Measurements from ENCODE around the gene GLB1L3. TPM values are rescaled to one million over a fixed set of nuclear protein-coding genes. Genes with fewer than 3 reads are reported as not detected.

GLB1L3 gene
- total and polyA plus RNA-seq, 5 donors from 2014 or later, result 2.0 to 3.0 (median 2.3) TPM

GRCh38 chr11:134260983-134261382 lies 15.2 kb upstream of the GLB1L3 start:
- no peaks in the 10 kb centered on the region for H3K27me3 ChIP-seq (ENCODE audit: control insufficient read depth, insufficient read depth, low read length)
- H3K27ac Mint-ChIP-seq, result no peak overlapping the region
- H3K4me1 Mint-ChIP-seq, result peaks cover 0 to 10% (median 5%) of the 10 kb centered on the region in 4 donors

GRCh38 chr11:134261626-134262488 lies 14.3 kb upstream of the GLB1L3 start:
- Mint-ChIP-seq H3K27ac (no peak overlapping the region), H3K4me1 (peaks cover 0 to 9% (median 3%) of the 10 kb centered on the region in 4 donors), H3K9me3 (no peaks in the 10 kb centered on the region), H3K4me3 (no peak overlapping the region), H3K36me3 (peaks cover 18% of the 10 kb centered on the region), H3K27me3 (no peaks in the 10 kb centered on the region)
- H3K4me3 ChIP-seq (ENCODE audit: low read depth, low read length), result no peak overlapping the region
- H3K27me3 ChIP-seq (ENCODE audit: control insufficient read depth, insufficient read depth, low read length), result no peaks in the 10 kb centered on the region
- H3K36me3 ChIP-seq (ENCODE audit: control insufficient read depth, insufficient read depth, low read length), result peaks cover 53% of the 10 kb centered on the region
- H3K4me1 ChIP-seq (ENCODE audit: control insufficient read depth, insufficient read depth, low read length, poor library complexity, severe bottlenecking), result no peaks in the 10 kb centered on the region
- ATAC-seq (ENCODE audit: low read depth in 2 of 2) (peak; percentile 45 to 65), DNase-seq (peak in 2 of 3 donors; percentile 36 to 56)
- no peaks in the 10 kb centered on the region for H3K9me3 ChIP-seq (ENCODE audit: control insufficient read depth in 2 of 2, low read length in 2 of 2)
- H3K27ac ChIP-seq (ENCODE audit: insufficient read depth, low read length, poor library complexity, severe bottlenecking), result no peak overlapping the region

More at GRCh38 chr11:134260983-134261382, 15.2 kb upstream of the GLB1L3 start:
- H3K4me3 Mint-ChIP-seq, result peak overlapping the region in 1 of 4 donors; percentile 76
- ATAC-seq (ENCODE audit: low read depth in 2 of 2), result no peak
- no peak for DNase-seq
- H3K9me3 ChIP-seq (ENCODE audit: control insufficient read depth in 2 of 2, low read length in 2 of 2), result no peaks in the 10 kb centered on the region
- H3K36me3 ChIP-seq (ENCODE audit: control insufficient read depth, insufficient read depth, low read length), result peaks cover 56% of the 10 kb centered on the region
- no peaks in the 10 kb centered on the region for H3K9me3 Mint-ChIP-seq
- no peak overlapping the region for H3K27ac ChIP-seq (ENCODE audit: insufficient read depth, low read length, poor library complexity, severe bottlenecking)
- peaks cover 25% of the 10 kb centered on the region for H3K36me3 Mint-ChIP-seq
- H3K4me3 ChIP-seq (ENCODE audit: low read depth, low read length), result no peak overlapping the region
- H3K27me3 Mint-ChIP-seq, result no peaks in the 10 kb centered on the region
- no peaks in the 10 kb centered on the region for H3K4me1 ChIP-seq (ENCODE audit: control insufficient read depth, insufficient read depth, low read length, poor library complexity, severe bottlenecking)

GRCh38 chr11:134264966-134265764 lies 11.0 kb upstream of the GLB1L3 start:
- H3K4me1 ChIP-seq (ENCODE audit: control insufficient read depth, insufficient read depth, low read length, poor library complexity, severe bottlenecking), result peaks cover 3% of the 10 kb centered on the region
- peak overlapping the region in 1 of 3 donors; percentile 26 for H3K27ac Mint-ChIP-seq
- no peak overlapping the region for H3K4me3 Mint-ChIP-seq
- no peaks in the 10 kb centered on the region for H3K27me3 ChIP-seq (ENCODE audit: control insufficient read depth, insufficient read depth, low read length)
- ATAC-seq (ENCODE audit: low read depth in 2 of 2), result no peak
- H3K9me3 ChIP-seq (ENCODE audit: control insufficient read depth in 2 of 2, low read length in 2 of 2), result no peaks in the 10 kb centered on the region
- peaks cover 27% of the 10 kb centered on the region for H3K36me3 ChIP-seq (ENCODE audit: control insufficient read depth, insufficient read depth, low read length)
- peaks cover 0 to 17% (median 4%) of the 10 kb centered on the region in 4 donors for H3K4me1 Mint-ChIP-seq
- no peak overlapping the region for H3K4me3 ChIP-seq (ENCODE audit: low read depth, low read length)
- H3K9me3 Mint-ChIP-seq, result no peaks in the 10 kb centered on the region
- no peaks in the 10 kb centered on the region for H3K27me3 Mint-ChIP-seq
- no peak for DNase-seq
- H3K27ac ChIP-seq (ENCODE audit: insufficient read depth, low read length, poor library complexity, severe bottlenecking), result no peak overlapping the region
- peaks cover 5% of the 10 kb centered on the region for H3K36me3 Mint-ChIP-seq

- Histone ChIP-seq H3K9me3 (ENCODE audit: control insufficient read depth in 2 of 2, low read length in 2 of 2) (no peaks in the 10 kb centered on the region), H3K36me3 (ENCODE audit: control insufficient read depth, insufficient read depth, low read length) (peaks cover 16% of the 10 kb centered on the region), H3K27ac (ENCODE audit: insufficient read depth, low read length, poor library complexity, severe bottlenecking) (no peak overlapping the region), H3K4me1 (ENCODE audit: control insufficient read depth, insufficient read depth, low read length, poor library complexity, severe bottlenecking) (peaks cover 9% of the 10 kb centered on the region), H3K4me3 (ENCODE audit: low read depth, low read length) (no peak overlapping the region), H3K27me3 (ENCODE audit: control insufficient read depth, insufficient read depth, low read length) (no peaks in the 10 kb centered on the region)
- Mint-ChIP-seq H3K9me3 (no peaks in the 10 kb centered on the region), H3K36me3 (no peaks in the 10 kb centered on the region), H3K27me3 (no peaks in the 10 kb centered on the region), H3K4me1 (peaks cover 0 to 30% (median 14%) of the 10 kb centered on the region in 4 donors), H3K4me3 (peak overlapping the region in 1 of 4 donors; percentile 10), H3K27ac (peak overlapping the region in 1 of 3 donors; percentile 33)
- ATAC-seq (ENCODE audit: low read depth in 2 of 2), result no peak
- no peak for DNase-seq
Observed at GRCh38 chr11:134266440-134266839, 9.7 kb upstream of the GLB1L3 start.

GRCh38 chr11:134266841-134267251 lies 9.3 kb upstream of the GLB1L3 start:
- Mint-ChIP-seq H3K9me3 (no peaks in the 10 kb centered on the region), H3K27ac (peak overlapping the region in 1 of 3 donors; percentile 53)

DNA sequence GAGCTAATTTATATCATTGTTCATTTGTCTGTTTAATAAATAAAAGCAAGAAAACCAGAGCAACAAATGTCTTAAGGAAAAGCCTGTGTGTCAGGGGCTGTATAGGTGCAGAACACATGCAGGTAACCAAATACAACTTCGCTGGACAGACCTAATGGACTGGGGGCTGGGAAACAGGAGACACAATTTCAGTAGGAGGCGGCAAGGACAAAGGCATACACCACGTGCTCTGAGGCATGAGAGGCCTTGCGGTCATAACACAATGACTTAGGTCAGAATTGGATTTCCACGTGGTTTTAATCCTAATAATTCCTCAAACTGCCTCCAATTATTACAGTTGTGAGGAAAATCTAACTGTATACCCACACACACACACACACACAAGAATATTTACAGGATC lies 8.7 kb upstream of the GLB1L3 start:
- Mint-ChIP-seq H3K27me3 (no peaks in the 10 kb centered on the region), H3K4me3 (no peak overlapping the region), H3K27ac (no peak overlapping the region), H3K36me3 (no peaks in the 10 kb centered on the region), H3K9me3 (no peaks in the 10 kb centered on the region), H3K4me1 (peaks cover 0 to 36% (median 18%) of the 10 kb centered on the region in 4 donors)
- ATAC-seq (ENCODE audit: low read depth in 2 of 2) (no peak), DNase-seq (no peak)
- peaks cover 7% of the 10 kb centered on the region for H3K36me3 ChIP-seq (ENCODE audit: control insufficient read depth, insufficient read depth, low read length)
- H3K27ac ChIP-seq (ENCODE audit: insufficient read depth, low read length, poor library complexity, severe bottlenecking), result no peak overlapping the region
- H3K9me3 ChIP-seq (ENCODE audit: control insufficient read depth in 2 of 2, low read length in 2 of 2), result no peaks in the 10 kb centered on the region
- H3K27me3 ChIP-seq (ENCODE audit: control insufficient read depth, insufficient read depth, low read length), result no peaks in the 10 kb centered on the region
- H3K4me3 ChIP-seq (ENCODE audit: low read depth, low read length), result no peak overlapping the region
- H3K4me1 ChIP-seq (ENCODE audit: control insufficient read depth, insufficient read depth, low read length, poor library complexity, severe bottlenecking), result peaks cover 9% of the 10 kb centered on the region

More at GRCh38 chr11:134266841-134267251, 9.3 kb upstream of the GLB1L3 start:
- Mint-ChIP-seq H3K36me3 (no peaks in the 10 kb centered on the region), H3K27me3 (no peaks in the 10 kb centered on the region), H3K4me1 (peaks cover 0 to 33% (median 15%) of the 10 kb centered on the region in 4 donors), H3K4me3 (peak overlapping the region in 1 of 4 donors; percentile 10)
- no peak overlapping the region for H3K4me3 ChIP-seq (ENCODE audit: low read depth, low read length)
- DNase-seq (no peak), ATAC-seq (ENCODE audit: low read depth in 2 of 2) (no peak)
- H3K36me3 ChIP-seq (ENCODE audit: control insufficient read depth, insufficient read depth, low read length), result peaks cover 12% of the 10 kb centered on the region
- H3K4me1 ChIP-seq (ENCODE audit: control insufficient read depth, insufficient read depth, low read length, poor library complexity, severe bottlenecking), result peaks cover 9% of the 10 kb centered on the region
- H3K27me3 ChIP-seq (ENCODE audit: control insufficient read depth, insufficient read depth, low read length), result no peaks in the 10 kb centered on the region
- H3K9me3 ChIP-seq (ENCODE audit: control insufficient read depth in 2 of 2, low read length in 2 of 2), result no peaks in the 10 kb centered on the region
- no peak overlapping the region for H3K27ac ChIP-seq (ENCODE audit: insufficient read depth, low read length, poor library complexity, severe bottlenecking)

GRCh38 chr11:134267966-134268365 lies 8.2 kb upstream of the GLB1L3 start:
- no peak for ATAC-seq (ENCODE audit: low read depth in 2 of 2)
- peaks cover 2% of the 10 kb centered on the region for H3K36me3 ChIP-seq (ENCODE audit: control insufficient read depth, insufficient read depth, low read length)
- H3K4me3 ChIP-seq (ENCODE audit: low read depth, low read length), result no peak overlapping the region
- H3K27me3 ChIP-seq (ENCODE audit: control insufficient read depth, insufficient read depth, low read length), result no peaks in the 10 kb centered on the region
- H3K36me3 Mint-ChIP-seq, result peaks cover 2% of the 10 kb centered on the region
- peak overlapping the region in 2 of 4 donors; percentile 2 to 64 for H3K4me3 Mint-ChIP-seq
- no peak for DNase-seq
- peaks cover 9% of the 10 kb centered on the region for H3K4me1 ChIP-seq (ENCODE audit: control insufficient read depth, insufficient read depth, low read length, poor library complexity, severe bottlenecking)
- peaks cover 2% of the 10 kb centered on the region for H3K27me3 Mint-ChIP-seq
- no peaks in the 10 kb centered on the region for H3K9me3 ChIP-seq (ENCODE audit: control insufficient read depth in 2 of 2, low read length in 2 of 2)
- peaks cover 0 to 41% (median 20%) of the 10 kb centered on the region in 4 donors for H3K4me1 Mint-ChIP-seq
- H3K9me3 Mint-ChIP-seq, result no peaks in the 10 kb centered on the region
- no peak overlapping the region for H3K27ac ChIP-seq (ENCODE audit: insufficient read depth, low read length, poor library complexity, severe bottlenecking)
- H3K27ac Mint-ChIP-seq, result peak overlapping the region in 1 of 3 donors; percentile 59

All from CD4-positive, CD25-positive, alpha-beta regulatory T cell (primary cell).